Head of caudate nucleus (tissue), 42 donors: ENCODE results near the gene CDC14A.
"Not testable (repeated sequence)": the region's sequence is repeated elsewhere in the genome, so short reads cannot be mapped to it uniquely, and the experiment has no call there.

ENCODE experiments used
- DNase-seq, 42 donors: peaks; one replicate each; pipeline versions ENCODE4 v3.0.0 to v3.0.0-alpha.2; 2020 to 2021; ENCODE audit warnings: mixed read lengths in 7 of 42
- intact Hi-C: fragments of 100-400 bp; cut with DNase I; formaldehyde crosslinking; loops from one replicate; pipeline ENCODE4 v1.15.0; 2022

Gene CDC14A

GRCh38 chr1:100391675-100392074 lies 39.4 kb downstream of the CDC14A start:
- intact Hi-C loops = no loop called here
- no peak for DNase-seq

GRCh38 chr1:100392756-100393155 lies 40.5 kb downstream of the CDC14A start:
- intact Hi-C loops = no loop called here
- DNase-seq = no peak

- DNase-seq = no peak
Observed at GRCh38 chr1:100394285-100394684, 42.0 kb downstream of the CDC14A start.

GRCh38 chr1:100395913-100396312 lies 43.6 kb downstream of the CDC14A start:
- DNase-seq = no peak
- intact Hi-C loops = no loop called here

More at GRCh38 chr1:100394285-100394684, 42.0 kb downstream of the CDC14A start:
- intact Hi-C loops = no loop called here

- intact Hi-C loops = no loop called here
- DNase-seq = no peak
Observed at GRCh38 chr1:100396651-100397050, 44.3 kb downstream of the CDC14A start.

GRCh38 chr1:100397681-100398080 lies 45.4 kb downstream of the CDC14A start:
- DNase-seq = no peak
- intact Hi-C loops = no loop called here

GRCh38 chr1:100398648-100399047 lies 46.3 kb downstream of the CDC14A start:
- intact Hi-C loops = no loop called here
- DNase-seq = no peak

- intact Hi-C loops = no loop called here
- peak in 28 of 42 donors; percentile 5 to 64 (median 26) for DNase-seq
Observed at GRCh38 chr1:100400404-100400803, 48.1 kb downstream of the CDC14A start.

GRCh38 chr1:100404821-100405220 lies 52.5 kb downstream of the CDC14A start:
- intact Hi-C loops = no loop called here
- DNase-seq = no peak

- DNase-seq, intact Hi-C loops: not testable (repeated sequence)
Observed at GRCh38 chr1:100405902-100406301, 53.6 kb downstream of the CDC14A start.

- DNase-seq, intact Hi-C loops: not testable (repeated sequence)
Observed at GRCh38 chr1:100407390-100407789, 55.1 kb downstream of the CDC14A start.

- intact Hi-C loops = no loop called here
- DNase-seq = no peak
Observed at GRCh38 chr1:100411019-100411418, 58.7 kb downstream of the CDC14A start.

GRCh38 chr1:100411574-100411973 lies 59.3 kb downstream of the CDC14A start:
- intact Hi-C loops = no loop called here
- no peak for DNase-seq

- DNase-seq = no peak
- intact Hi-C loops = no loop called here
Observed at GRCh38 chr1:100413035-100413434, 60.7 kb downstream of the CDC14A start.

- intact Hi-C loops = no loop called here
- no peak for DNase-seq
Observed at GRCh38 chr1:100414693-100415497, 62.6 kb downstream of the CDC14A start.

GRCh38 chr1:100415498-100415778 lies 63.1 kb downstream of the CDC14A start:
- no peak for DNase-seq
- intact Hi-C loops = no loop called here

- intact Hi-C loops = no loop called here
- no peak for DNase-seq
Observed at GRCh38 chr1:100419072-100419471, 66.8 kb downstream of the CDC14A start.

- DNase-seq = no peak
- intact Hi-C loops = no loop called here
Observed at GRCh38 chr1:100422065-100422464, 69.8 kb downstream of the CDC14A start.

- intact Hi-C loops = no loop called here
- no peak for DNase-seq
Observed at GRCh38 chr1:100423832-100424337, 71.6 kb downstream of the CDC14A start.

GRCh38 chr1:100428160-100428559 lies 75.9 kb downstream of the CDC14A start:
- DNase-seq = no peak
- intact Hi-C loops = no loop called here

GRCh38 chr1:100430325-100430756 lies 78.0 kb downstream of the CDC14A start:
- intact Hi-C loops = no loop called here
- DNase-seq = no peak
